Stimulated activated CD8-positive, alpha-beta memory T cell treated with anti-CD3 and anti-CD28 coated beads, Interleukin-12 subunit alpha, Interleukin-12 subunit beta, amount 100 ng/mL, for 24 hours (primary cell): Measurements from ENCODE around the gene DEAF1.

Source experiments
- DNase-seq: peaks from one replicate; pipeline ENCODE4 v3.0.0-alpha.2; 2020; ENCODE audit errors: extremely low read depth

DEAF1 gene

DNA sequence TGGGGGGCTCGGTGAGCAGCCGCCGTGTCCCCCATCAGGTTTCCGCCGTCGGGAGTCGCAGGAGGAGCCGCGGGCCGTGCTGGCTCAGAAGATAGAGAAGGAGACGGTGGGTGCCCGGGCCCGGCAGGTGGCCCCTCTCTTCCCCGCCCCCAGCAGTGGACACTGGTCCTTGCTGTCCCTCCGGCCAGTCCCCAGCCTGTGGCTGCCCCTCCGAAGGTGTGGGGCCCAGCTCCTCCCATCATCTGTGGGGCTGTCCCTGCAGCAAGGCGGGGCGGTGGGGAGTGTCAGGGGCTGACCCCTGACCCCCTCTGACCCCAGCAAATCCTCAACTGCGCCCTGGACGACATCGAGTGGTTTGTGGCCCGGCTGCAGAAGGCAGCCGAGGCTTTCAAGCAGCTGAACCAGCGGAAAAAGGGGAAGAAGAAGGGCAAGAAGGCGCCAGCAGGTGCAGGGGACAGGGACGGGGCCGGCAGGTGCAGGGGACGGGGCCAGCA lies 26.3 kb upstream of the DEAF1 start:
- no peak for DNase-seq

DNA sequence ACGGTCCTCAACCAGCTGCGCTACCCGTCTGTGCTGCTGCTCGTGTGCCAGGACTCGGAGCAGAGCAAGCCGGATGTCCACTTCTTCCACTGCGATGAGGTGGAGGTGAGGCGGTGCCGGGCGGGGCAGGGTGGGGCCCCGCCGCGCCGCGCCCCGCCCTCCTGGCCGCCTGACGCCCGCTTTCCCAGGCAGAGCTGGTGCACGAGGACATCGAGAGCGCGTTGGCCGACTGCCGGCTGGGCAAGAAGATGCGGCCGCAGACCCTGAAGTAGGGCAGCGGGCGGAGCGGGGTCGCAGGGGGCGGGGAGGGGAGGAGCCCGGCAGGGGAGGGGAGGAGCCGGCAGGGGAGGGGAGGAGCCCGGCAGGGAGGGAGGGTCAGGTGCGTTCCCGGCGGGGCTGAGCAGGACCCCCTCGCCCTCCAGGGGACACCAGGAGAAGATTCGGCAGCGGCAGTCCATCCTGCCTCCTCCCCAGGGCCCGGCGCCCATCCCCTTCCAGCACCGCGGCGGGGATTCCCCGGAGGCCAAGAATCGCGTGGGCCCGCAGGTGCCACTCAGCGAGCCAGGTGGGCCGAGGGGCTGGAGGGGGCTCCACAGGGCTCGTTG lies 25.7 kb upstream of the DEAF1 start:
- no peak for DNase-seq

DNA sequence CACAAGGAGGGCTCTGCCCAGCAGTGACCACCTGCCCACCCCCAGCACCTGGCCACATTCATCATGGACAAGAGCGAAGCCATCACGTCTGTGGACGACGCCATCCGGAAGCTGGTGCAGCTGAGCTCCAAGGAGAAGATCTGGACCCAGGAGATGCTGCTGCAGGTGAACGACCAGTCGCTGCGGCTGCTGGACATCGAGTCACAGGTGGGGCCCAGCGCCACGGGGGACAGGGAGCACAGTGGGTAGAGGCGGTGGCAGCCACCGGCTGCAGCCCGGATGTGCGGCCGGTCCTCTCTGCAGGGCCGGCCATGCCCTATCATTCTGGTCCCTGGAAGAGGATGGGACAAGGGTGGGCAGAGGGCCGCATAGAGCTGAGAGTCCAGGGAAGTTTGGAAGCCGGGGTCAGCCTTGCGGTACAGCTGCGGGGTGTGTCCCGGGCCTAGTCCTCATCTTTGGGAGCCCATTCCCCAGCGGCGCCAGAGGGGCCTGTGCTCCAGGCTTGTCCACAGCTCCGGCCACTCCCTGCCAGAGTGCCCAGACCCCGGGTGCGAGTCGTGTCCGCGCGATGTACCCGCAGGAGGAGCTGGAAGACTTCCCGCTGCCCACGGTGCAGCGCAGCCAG lies 25.1 kb upstream of the DEAF1 start:
- DNase-seq, result no peak

DNA sequence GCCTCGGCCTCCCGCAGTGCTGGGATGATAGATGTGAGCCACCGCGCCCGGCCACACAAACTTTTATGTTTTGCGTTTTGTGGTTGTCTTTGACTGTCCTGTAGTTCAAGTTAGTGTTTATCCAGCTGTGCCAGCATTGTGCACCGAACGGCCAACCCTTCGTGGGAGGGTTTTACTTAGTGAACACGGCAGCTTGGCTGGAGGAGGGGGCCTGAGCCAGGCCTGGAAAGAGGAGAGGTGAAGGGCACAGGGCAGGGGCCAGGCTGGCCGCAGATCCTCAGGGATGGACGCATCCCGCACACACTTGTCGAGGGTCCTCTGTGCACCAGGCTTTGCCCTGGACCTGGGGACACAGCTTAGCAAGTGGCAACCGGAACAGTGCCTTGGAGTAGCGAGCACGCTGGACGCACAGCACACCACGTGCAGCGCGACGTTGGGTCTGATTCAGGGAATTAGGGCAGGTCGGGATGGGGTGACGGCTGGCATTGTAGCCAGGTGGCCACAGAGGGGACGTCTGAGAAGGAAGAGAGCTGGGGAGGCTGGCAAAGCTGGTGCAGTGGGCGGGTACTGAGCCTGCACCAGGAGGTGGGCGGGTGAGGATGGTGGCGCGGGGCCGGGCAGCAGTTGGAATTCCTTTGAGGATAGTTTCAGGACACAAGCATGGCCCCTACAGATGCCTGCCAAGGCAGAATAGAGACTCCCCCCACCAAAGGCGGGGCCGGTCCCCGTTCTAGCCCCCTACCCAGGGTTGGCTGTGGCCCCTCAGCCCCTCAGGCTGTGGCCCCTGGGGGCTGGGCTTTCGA lies 24.4 kb upstream of the DEAF1 start:
- DNase-seq, result no peak

DNA sequence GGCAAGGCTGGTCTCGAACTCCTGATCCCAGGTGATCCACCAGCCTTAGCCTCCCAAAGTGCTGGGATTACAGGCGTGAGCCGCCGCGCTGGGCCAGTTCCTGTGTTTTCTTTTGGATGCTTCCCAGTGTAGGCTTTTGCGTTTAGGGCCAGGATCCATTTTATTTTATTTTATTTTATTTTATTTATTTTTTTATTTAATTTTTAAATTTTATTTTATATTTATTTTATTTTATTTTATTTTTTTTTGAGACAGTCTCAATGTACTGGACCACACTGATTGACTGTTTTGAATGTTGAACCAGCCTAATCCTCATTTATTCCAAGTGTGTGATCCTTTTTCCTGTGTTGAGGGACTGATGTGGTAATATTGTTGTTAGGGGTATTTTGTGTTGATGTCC lies 19.4 kb upstream of the DEAF1 start:
- DNase-seq, result no peak

DNA sequence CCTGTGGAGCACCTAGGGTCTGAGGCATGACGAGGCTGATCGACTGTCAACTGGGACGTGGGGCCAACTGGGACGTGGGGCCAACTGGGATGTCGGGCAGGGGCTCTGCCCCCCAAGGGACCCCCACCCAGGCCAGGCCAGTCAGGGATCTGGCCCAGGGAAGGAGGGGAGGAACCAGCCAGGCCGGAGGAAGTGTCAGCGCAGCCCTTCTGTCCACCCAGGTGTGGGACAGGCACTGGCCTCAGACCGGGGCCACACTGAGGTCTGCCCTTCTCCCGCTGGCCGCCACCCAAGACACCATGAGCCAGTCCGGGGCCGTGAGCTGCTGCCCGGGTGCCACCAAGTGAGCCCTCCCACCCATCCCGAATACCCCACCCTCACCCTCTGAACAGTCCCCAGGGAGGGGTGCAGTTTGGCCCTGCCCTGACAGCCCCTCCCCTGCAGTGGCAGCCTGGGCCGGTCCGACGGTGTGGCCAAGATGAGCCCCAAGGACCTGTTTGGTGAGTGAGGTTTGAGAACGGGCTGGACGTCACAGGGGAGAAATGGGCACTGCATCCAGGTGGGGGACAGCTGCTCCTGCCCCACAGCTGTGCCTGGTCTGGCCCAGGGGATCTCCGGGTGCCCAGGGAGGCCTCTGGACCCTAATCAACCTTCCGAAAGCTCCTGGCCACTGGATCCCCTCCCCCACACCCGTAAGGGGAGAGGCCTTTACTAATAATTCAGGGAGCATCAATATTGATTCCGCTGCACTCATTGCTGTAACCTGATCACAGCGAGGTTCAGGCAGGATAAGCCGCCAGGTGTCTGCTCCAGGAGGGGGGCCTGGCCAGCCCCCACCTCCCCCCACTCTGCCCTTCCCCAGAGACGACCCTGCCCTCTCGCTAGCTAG lies 14.3 kb upstream of the DEAF1 start:
- DNase-seq, result no peak

DNA sequence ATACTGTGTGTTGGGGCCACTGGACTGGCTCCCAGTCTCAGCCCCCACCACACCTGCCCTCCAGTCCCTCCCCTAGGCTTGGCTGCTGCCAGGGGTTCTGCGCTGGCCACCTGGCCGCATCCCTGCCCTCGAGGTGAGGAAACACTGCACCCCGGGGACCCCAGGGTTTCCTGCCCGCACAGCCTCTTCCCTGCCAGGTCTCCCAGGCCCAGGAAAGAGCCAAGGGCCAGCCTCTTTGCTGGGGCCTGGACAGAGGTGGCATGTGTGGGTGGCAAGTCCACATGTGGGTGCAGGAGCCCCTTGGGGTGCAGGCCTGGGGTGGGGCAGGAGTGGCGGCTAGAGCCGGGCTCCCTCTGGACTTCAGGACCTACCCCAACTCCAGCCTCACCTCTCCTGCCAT lies 13.5 kb upstream of the DEAF1 start:
- DNase-seq, result no peak

DNA sequence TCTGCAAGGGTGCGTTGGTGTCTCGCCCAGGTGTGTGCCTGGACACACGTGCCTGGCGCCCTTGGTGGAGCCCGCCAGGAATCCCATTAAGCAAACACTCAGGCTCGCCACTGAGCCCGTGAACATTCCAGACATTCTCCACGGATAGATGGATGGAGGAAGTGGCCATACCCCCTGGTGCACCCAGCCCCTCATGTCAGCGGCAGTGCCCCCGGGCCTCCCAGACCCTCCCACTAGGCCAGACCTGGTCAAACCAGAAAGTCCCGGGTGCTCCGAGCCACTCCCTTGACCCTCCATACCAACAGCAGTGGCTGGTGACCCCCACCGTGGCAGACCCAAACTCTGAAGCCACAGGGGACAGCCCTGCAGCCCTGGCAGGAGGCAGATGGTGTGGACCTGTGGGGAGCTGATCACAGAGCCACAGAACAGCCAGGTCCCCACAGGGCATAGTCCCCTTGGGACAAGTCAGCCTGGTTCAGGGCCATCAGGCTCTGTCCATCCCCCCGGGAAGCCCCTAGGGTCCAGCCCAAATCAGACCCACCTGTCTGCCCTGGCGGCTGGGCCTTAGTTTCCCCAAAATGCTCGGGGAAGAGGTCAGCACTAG lies 12.9 kb upstream of the DEAF1 start:
- no peak for DNase-seq

DNA sequence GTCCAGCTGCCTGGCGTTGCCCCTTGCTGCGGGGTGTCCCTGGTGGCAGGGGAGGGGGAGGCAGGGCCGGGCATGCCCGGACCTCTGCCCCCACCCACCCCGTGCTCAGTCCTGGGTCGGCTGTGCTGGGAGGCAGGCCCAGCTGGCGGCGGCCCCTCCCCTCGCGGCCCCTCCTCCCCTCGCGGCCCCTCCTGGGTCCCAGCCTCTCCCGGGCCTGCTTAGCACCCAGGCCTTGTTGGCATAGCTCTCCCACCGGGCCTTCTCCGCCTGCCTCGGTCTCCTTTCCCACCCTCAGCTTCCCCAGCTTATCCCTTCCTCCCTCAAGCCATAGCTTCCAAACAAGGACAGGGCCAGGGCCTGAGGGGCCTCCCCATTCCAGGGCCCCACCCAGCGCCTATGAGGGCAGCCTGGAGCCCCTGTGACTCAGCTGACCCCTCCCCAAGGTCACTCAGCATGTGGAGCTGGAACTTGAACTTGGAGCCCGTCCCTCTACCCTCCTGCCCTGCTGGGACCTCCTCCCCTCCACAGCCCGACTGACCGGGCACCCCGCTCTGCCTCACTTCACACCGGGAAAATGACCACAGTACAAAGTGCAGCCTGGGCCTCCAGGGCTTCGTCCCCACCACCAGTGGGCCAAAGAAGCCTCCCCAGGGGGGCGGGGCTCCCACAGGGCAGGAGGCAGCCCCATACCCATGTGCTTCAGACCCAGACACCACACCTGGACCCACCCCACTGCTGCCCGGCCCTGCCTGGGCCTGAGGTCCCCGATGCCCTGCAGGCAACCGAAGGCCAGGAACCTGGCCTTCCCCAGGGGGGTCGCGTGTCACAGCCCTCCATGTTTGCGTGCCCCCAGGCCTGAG lies 12.2 kb upstream of the DEAF1 start:
- no peak for DNase-seq

DNA sequence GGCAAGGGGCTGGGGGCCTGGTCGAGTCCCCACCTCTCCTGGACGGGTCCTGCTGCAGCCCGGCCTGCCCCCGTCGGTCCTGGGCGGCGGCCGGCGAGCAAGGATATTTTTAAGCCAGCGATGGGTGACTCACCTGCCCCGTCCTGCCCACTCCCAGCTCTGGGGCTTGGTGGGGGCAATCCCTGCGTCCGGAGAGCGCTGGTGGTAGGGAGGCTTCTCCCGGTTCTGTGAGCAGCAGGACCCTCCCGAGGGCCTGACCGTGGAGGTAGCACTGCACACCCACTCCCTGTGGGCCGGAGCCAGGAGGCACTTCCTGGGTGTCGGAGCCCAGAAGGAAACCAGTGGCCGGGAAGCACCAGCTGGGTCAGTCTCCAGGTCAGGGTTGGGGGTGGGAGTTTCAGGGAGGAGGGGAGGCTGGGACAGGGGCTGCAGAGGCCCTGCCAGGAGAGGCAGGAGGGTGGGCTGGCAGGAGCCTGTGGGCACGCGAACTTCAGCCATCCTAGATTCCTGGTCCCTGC lies 11.5 kb upstream of the DEAF1 start:
- DNase-seq, result no peak

DNA sequence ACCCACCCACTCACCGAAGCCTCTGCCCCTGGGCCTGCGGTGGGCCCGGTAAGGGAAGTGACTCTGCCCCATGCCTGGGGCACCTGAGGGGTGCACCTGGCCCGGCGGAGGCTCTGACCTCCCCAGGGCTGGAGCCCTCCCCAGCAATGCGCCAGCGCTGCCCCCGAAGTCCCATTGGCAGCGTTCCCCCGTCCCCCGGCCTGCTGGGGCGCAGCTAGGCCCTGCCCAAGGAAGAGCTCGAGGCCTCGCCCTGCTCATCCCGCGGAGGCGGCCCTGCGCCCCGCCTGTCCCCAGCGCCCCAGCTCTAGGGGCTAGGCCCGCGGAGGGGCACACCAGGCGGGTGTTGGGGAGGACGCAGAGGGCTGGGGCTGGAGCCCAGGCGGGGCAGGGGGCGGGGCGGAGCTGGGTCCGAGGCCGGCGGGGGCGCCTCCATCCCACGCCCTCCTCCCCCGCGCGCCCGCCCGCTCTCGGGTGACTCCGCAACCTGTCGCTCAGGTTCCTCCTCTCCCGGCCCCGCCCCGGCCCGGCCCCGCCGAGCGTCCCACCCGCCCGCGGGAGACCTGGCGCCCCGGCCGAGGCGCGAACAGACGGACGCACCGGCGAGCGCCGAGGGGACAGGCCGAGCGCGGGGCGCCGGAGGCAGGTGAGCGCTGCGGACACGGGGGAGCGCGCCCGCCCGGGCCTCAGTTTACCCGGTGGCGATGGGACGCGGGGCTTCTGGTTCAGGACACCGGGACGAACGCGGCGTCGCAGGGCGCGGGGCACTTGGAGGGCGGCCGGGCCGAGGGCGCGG lies 10.8 kb upstream of the DEAF1 start, which contains the start of gene EPS8L2:
Gene EPS8L2, plus strand, starts transcription at position 586 of the 793 bp plus-strand sequence. CDS start 3,177 bp downstream, outside the sequence.
- DNase-seq, result no peak

DNA sequence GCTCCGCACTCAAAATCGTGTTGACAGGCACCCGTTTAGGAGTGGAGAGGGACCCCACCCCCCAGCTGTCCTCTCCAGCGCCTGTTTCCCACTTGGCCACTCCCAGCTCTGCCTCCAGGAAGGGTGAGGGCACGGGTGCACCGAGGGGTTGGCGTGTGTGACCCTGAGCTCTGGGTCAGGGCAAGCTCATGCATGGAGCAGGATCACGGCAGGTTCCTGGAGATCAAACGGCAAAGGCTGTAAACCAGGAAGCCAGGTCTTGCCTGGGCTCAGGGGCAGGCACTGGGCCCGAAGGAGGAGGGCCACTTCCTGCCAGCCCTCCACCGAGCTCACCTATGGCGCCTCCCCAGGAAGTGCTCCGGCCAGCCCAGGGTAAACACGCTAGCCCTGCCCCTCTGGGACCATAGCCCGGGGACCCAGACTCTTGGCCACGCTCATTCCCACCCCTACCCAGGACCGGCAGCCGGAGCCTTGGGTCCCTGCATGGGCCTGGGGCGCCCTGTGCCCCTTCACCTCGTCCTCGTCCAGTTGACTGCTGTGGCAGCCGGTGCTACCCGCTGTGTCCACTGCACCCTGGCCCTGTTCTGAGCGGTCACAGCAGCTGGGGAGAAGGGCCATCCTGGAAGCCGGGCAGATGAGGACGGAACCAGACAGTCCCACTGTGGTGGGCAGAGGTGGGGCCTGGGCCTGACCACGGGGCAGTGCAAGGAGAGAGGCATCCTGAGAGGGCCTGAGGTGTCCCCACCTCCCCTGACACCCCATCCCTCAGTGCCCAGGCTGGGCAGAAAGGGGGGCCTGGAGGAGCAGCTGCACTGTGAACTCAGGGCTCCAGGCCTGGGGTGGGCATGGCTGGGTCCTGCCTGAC lies 10.0 kb upstream of the DEAF1 start:
- DNase-seq, result no peak

DNA sequence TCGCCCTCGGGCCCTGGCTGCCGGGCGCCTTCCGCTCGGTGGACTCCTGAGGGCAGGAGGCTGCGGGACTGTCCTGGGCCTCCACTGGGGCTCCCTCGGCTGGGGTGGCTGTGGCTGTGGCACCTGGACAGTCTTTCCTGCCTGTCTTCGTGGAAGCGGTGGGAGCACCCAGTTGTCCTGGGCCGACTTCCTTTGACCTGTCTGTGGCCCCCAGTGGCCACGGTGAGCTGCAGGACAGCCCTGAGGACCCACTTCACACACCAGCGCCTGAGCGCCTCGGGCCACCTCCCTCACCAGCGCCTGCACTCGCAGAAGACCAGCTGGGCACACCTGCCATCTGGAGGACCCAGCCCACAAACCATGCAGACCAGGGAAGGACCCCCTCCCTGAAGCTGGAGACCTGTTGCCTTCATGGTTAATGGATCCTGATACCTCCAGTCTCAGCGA lies 9.2 kb upstream of the DEAF1 start:
- no peak for DNase-seq

DNA sequence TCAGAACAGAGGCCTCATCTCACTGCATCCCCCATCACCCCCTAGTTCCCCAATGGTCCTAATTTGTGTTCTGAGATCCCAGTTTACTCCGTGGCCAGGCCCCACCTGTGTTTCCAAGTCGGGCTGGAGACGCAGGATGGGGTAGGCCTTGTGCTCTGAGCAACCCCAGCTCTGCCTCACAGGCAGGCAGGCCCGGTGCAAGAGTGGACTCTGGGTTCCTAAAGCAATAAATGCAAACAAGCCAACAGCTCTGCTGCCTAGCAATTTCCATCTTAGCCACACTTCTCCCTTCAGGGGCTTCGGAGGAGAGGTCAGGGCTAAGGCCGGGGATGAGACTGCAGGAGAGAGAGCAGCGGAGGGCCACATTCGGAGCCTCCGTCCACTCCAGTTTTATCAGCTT lies 8.5 kb upstream of the DEAF1 start:
- no peak for DNase-seq

DNA sequence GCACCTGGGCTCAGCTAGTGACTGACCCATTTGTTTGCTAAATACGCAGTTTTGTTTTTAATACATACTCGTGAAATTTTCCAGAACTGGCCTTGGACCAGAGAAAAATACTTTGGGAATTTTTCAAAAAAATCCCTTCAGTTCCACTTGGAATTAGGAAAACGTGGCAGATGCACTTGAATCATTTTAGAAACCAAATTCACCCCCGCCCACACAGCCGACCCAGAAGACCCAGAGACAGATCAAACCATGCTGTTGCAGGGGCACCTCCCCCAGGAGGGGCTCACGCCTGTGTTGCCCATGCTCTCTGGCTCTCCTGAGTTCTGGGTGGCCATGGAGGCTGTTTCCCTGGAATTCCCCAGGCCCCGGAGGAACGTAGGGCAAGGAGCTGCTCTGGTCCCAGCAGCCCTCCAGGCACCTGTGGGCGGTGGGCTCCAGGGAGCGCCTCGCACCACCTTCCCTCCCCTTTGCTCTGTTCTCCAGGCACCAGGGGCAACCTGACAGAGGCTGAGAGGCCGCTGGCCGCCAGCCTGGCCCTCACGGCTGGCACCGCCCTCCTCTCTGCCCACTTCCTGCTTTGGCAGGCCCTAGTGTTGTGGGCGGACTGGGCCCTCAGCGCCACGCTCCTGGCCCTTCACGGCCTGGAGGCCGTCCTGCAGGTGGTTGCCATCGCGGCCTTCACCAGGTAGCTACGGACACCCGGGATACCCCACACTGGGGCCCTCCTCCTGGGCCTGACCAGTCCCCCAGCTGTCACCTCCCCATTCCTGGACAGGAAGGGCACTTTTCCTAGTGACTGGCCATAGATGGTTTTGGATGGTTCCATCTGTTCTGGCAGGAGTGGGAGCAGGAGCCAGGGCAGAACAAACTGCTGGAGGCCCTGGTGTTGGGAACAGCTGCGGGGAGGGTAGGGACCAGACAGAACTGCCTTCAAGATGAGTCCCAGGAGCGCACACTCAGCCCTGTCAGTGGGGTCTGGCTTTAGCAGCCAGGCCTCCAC lies 7.7 kb upstream of the DEAF1 start:
- no peak for DNase-seq

DNA sequence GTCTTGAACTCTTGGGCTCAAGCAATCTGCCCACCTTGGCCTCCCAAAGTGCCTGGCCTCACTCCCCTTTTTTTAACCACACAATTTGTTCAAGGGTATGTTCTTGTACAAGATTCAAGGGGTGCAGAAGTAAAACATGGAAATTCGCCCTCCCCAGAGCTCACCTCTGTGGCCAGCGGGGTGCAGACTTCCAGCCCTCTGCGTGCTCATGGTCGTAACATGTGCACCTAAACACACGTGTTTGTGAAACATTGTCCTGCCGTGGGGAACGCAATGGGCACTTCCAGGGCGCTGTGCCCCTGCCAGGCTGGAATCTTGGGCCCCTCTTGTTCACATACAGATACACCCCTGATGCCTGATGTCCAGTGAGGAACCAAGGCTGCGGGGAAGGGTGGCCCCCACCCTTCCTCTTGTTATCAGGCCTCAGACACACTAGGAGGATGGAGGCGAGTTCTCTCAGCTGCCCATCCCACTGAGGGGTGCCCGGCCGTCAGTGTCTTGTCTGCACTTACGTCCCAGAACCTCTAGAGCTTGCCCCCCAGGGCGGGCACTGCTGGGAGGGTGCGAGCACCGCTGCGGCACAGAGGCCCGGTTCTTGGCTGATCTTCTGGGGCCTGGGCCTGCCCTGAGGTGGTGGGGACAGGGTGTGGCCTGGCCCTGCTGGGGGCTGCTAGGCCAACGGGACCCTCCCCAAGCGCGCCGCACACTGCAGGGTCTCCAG lies 6.9 kb upstream of the DEAF1 start:
- no peak for DNase-seq
